ENCODE measurements around the gene PGM2.

PGM2 gene

GRCh38 chr4:37867102-37867501, 40.6 kb downstream of the PGM2 start:
- no peak for DNase-seq

- no peak for DNase-seq
Measured at GRCh38 chr4:37868238-37868637, 41.8 kb downstream of the PGM2 start.

DNA sequence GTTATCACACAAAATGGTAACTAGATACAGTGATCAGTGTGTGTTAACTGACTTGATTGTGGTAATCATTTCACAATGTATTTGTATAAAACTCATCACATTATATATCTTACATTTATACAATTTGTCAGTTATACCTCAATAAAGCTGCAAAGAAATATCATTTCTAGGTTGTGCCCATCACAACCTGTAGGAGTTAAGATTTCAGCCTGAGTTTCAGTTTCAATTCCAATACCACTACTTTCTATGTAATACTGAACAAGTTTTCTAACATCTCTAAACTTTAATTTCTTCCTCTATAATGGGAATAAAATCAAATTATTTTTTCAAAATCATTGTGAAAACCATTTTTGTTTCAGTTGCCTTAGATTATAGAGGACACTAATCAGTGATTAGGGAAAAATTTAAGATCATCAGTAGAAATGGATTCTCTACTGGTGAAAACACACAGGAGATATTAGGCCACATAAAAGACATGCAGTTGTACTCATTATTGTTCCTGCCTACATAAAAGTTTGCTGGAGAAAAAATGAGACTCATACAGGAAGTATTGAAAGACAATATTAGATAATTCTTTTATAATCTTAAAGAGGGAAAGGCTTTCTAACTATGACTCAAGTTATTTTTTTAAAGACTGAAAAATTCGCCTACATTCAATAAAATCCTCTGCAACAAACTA, 46.0 kb downstream of the PGM2 start:
- no peak for DNase-seq

GRCh38 chr4:37873386-37873785, 46.9 kb downstream of the PGM2 start:
- no peak for DNase-seq

GRCh38 chr4:37876156-37876555, 49.7 kb downstream of the PGM2 start:
- DNase-seq = no peak

- DNase-seq = no peak
Measured at GRCh38 chr4:37879365-37879764, 52.9 kb downstream of the PGM2 start.

DNA sequence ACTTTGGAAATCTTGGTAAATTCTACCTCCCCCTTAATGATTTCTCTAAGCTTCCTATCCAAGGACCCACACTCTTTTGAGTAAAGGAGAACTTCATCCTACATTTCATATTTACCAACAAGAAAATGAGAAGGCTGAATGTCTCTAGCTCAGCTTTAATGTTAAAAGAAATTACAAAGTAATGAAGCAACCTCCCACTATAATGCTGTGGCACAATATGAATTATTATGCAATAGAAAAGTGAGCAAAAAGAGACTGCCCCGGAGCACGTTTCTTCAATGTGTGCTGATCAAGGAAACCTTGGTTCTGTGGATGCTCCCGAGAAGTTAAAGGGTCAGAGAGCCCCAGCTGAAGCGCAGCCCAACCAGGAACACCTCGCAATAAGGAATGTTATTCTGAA, 55.3 kb downstream of the PGM2 start:
- no peak for DNase-seq

- DNase-seq = no peak
Measured at GRCh38 chr4:37882665-37883296, 56.3 kb downstream of the PGM2 start.

DNA sequence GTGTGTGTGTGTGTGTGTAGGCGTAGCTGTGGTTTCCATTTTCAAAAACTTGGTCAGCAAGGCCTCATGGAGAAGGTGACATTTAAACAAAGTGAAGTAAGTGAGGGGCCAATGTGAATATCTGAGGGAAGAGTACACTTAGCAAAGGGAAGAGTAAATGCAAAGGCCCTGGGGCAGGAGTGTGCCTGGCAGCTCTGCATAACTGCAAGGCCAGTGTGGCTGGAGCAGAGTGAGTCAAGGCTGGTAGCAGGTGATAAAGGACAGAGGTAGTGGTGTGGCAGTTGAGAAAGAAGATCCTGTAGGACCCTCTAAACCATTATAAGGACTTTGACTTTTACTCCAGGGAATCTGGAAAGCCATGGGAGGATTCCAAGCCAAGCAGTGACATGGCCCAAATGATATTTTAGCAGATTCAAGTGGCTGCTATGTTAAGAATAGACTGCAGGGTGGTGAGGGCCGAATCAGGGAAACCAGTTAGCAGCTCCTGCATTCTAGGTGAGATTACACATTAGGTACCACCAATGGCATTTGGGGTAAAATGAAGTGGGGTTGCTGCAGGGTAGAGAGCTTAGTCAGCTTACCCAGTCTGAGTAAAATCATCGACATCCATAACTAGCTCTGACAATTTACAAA, 58.5 kb downstream of the PGM2 start:
- no peak for DNase-seq

GRCh38 chr4:37885496-37885895, 59.0 kb downstream of the PGM2 start:
- DNase-seq = no peak

DNA sequence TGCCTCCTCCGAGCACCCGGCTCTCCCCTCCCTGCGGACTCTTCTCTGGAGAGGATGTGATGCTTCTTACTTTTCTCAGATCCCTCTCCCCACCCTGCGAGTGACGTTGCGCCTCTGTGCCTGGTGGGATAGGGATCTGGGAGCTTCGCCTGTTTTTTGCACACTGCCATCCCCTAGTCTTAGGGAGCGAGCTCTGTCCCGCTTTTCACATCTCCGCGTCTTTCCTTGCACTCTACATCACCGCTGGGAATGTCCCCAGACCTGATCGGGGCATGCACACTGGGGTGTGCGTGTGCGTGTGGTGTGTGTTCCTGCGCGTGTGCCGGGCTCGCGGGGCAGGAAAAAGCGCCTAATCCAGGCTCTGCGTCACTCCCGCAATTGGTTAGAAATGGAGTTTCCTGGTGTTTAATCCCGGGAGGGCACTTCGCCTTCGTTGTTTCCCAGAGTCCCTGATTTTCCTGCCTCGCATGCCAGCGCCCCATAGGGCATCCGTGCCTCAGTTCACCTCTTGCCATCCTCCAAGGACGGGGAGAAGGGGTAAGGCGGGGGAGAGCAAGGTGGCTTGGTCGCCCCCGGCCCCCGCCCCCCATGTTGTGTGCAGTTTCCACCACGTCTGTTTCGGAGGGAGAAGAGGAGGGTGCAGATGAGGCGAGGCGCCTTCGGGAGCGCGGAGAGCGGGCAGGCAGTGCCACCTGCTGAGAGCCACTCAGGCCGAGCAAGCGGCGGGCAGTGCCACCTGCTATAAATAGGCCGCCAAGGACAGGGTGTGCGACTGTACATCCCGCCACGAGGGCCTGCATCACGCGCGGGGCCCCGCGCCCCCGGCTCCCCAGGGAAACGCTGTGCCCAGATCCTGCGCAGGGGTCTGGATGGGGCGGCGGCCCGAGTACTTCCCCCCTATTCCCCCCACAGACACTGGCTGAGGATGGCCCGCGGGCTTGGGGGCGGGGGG, 63.6 kb downstream of the PGM2 start:
- DNase-seq = peak; percentile 27 to 58

- peak; percentile 53 to 55 for DNase-seq
Measured at GRCh38 chr4:37890801-37891259, 64.3 kb downstream of the PGM2 start, which contains the start of gene TBC1D1. Gene TBC1D1 (plus strand): TSS chr4:37891084. CDS start chr4:37902096, 11,012 bp downstream.

DNA sequence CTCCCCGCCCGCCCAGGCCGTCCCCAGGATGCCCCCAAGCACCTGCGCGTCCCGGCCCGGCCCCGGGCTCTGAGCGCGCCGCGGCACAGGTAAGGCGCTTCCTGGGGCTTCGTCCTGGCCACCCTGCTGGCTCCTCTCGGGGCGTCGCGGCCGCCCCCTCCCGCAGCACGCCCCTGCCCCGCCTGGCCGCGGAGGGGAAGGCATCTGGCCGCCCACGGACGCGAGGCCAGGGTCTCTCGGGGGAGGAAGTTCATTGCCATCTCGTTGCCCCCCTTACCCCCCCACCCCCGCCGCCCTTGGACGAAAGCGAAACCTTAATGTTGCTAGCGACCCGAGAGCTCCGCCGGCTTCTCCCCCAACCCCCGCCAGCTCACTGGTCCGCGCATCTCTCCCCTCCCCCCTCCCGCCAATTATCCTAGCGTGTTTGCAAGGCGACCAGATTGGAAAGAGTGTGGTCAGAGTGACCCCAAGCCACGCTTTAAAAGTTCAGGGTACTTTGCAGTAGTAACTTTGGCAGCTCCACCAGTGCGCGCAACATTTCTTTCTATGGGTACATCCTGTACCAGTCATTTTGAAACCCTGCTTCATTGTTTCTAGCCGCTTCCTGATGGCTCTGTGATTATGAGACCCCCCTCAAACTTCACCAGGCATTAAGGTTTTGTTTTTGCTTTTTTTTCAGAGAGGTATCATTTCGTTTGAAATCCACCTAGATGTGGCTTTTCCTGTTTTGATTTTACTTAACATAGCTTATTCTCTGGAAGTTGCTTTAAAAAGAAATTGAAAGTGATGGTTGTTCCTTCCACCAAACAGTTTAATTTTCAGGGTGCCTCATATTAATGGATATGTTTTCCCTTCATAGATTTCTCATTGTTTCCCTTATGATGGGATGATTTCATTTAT, 65.0 kb downstream of the PGM2 start:
- peak; percentile 63 to 67 for DNase-seq

DNA sequence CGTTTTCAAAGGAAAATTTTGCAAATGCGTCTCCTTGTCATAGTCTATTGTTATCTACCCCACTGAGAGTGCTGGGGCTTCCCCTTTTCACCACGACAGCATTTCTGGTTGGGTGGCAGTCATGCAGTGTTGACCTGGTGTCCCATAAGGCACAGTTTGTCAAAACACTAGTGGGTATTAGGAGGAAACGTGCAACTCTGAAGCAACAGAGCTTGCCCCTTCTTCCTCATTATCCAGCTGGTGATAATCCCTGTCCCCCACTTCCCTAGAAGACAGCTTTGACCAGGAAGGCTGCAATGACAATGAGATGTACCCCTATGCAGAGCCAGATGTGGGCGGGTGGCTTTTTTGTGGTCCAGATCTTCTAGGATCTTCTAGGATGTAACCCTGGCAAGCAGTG, 66.2 kb downstream of the PGM2 start:
- DNase-seq = peak; percentile 62 to 74

GRCh38 chr4:37893164-37893563, 66.7 kb downstream of the PGM2 start:
- DNase-seq = no peak

GRCh38 chr4:37895271-37895670, 68.8 kb downstream of the PGM2 start:
- no peak for DNase-seq

DNA sequence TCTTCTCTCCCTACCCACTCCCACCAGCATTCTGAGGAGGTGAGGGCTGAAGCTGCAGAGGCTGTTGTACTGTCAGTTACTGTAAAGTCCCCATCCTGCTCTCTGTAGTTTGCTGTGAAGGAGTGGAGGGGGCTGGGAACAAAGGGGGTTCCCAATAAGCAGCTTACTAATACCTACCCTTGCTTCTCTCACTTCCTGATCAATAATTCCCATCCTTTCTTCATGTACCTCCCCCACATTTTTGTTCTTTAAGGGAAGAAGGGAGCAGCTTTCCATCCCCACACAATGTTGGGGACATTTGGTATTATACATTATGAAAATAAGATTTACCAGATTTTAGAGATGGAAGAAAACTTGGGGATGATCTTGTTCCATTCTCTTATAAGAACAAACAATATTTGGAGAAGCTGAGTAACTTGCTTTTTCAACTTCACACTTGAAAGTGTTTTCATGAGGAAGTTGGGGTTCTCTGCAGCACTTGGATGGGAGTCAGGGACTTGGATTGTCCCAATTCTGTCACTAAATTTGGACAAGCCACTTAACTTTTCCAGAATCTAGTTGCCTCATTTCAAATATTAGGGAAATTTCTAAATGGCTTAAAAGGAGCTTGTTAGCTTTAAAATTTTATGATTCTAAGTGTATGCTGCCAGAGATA, 69.8 kb downstream of the PGM2 start:
- no peak for DNase-seq

DNA sequence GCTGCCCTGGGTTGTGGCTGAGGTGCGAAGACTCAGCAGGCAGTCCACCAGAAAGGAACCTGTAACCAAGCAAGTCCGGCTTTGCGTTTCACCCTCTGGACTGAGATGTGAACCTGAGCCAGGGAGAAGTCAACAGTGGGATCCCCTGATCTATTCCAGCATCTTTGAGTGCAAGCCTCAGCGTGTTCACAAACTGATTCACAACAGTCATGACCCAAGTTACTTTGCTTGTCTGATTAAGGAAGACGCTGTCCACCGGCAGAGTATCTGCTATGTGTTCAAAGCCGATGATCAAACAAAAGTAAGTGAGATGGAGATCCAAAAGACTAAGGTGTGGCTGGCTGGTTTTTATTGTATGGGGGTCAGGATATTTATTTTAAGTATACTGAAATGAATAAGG, 75.7 kb downstream of the PGM2 start:
- DNase-seq = no peak

GRCh38 chr4:37902738-37903693, 76.5 kb downstream of the PGM2 start:
- no peak for DNase-seq

GRCh38 chr4:37903901-37904300, 77.4 kb downstream of the PGM2 start:
- no peak for DNase-seq
